CD14-positive monocyte (primary cell): Measurements from ENCODE around the gene RDX. TPM values are rescaled to one million over a fixed set of nuclear protein-coding genes. Genes with fewer than 3 reads are reported as not detected.

Source experiments
- DNase-seq, 3 donors: peaks; one replicate each; pipeline ENCODE4 v3.0.0-alpha.2; 2011 to 2022
- H2AFZ ChIP-seq: 2 replicates; pipeline ENCODE4 v1.6.0; 2012; ENCODE audit warnings: mild to moderate bottlenecking, low read depth, low read length, inconsistent platforms; ENCODE audit not compliant: insufficient read depth, poor library complexity, severe bottlenecking
- H3K27ac ChIP-seq, 2 donors: 1 replicate in 1 of 2; 2 replicates in 1 of 2; pipeline ENCODE4 v1.5.1; 2012 to 2013; ENCODE audit warnings: low read length in 2 of 2, control low read depth in 1 of 2, inconsistent platforms in 1 of 2, low read depth in 1 of 2, mild to moderate bottlenecking in 1 of 2
- H3K27me3 ChIP-seq, 2 donors: one replicate each; pipeline versions ENCODE4 v1.6.0 to v1.6.1; 2011 to 2013; ENCODE audit warnings: low read length in 2 of 2; ENCODE audit not compliant: control insufficient read depth in 2 of 2, insufficient read depth in 2 of 2
- H3K36me3 ChIP-seq, 2 donors: replicated peaks in 1 of 2; 1 replicate in 1 of 2; 2 replicates in 1 of 2; pipeline versions ENCODE4 v1.5.1 to v1.6.1; 2012 to 2013; ENCODE audit warnings: low read length in 2 of 2, control low read depth in 1 of 2, inconsistent platforms in 1 of 2, mild to moderate bottlenecking in 1 of 2; ENCODE audit not compliant: insufficient read depth in 2 of 2, control insufficient read depth in 1 of 2
- H3K4me1 ChIP-seq, 2 donors: 1 replicate in 1 of 2; 2 replicates in 1 of 2; pipeline versions ENCODE4 v1.5.1 to v1.6.1; 2012 to 2013; ENCODE audit warnings: low read length in 2 of 2, control low read depth in 1 of 2, inconsistent platforms in 1 of 2, mild to moderate bottlenecking in 1 of 2, moderate library complexity in 1 of 2; ENCODE audit not compliant: insufficient read depth in 2 of 2, control insufficient read depth in 1 of 2
- H3K4me2 ChIP-seq: replicated peaks from 2 replicates; pipeline ENCODE3; 2012; ENCODE audit warnings: low read length, moderate library complexity, mild to moderate bottlenecking; ENCODE audit not compliant: poor library complexity, severe bottlenecking; ENCODE audit errors: extremely low read depth
- H3K4me3 ChIP-seq, 3 experiments: fragments of 200-600 bp in 1 of 3; sonication (generic) in 1 of 3; replicated peaks in 1 of 3; 1 replicate in 2 of 3; 2 replicates in 1 of 3; pipeline ENCODE4 v1.5.1; 2011 to 2013; ENCODE audit warnings: low read length in 3 of 3, mild to moderate bottlenecking in 3 of 3, control low read depth in 2 of 3, low read depth in 2 of 3, inconsistent platforms in 1 of 3, moderate library complexity in 1 of 3
- H3K79me2 ChIP-seq: 2 replicates; pipeline ENCODE4 v1.6.0; 2012; ENCODE audit warnings: mild to moderate bottlenecking, control low read depth, inconsistent platforms, low read length, moderate library complexity; ENCODE audit not compliant: insufficient read depth
- H3K9ac ChIP-seq: 2 replicates; pipeline ENCODE4 v1.6.0; 2017; ENCODE audit warnings: low read length, mild to moderate bottlenecking; ENCODE audit not compliant: insufficient read depth, poor library complexity, severe bottlenecking
- H3K9me3 ChIP-seq, 2 donors: replicated peaks in 1 of 2; 1 replicate in 1 of 2; 2 replicates in 1 of 2; pipeline versions ENCODE4 v1.5.1 to v1.6.1; 2012 to 2013; ENCODE audit warnings: low read length in 2 of 2, control low read depth in 1 of 2; ENCODE audit not compliant: control insufficient read depth in 1 of 2, insufficient read depth in 1 of 2
- H4K20me1 ChIP-seq: 2 replicates; pipeline ENCODE4 v1.6.0; 2012; ENCODE audit warnings: mild to moderate bottlenecking, low read length, control low read depth, moderate library complexity; ENCODE audit not compliant: insufficient read depth
- H3K27ac Mint-ChIP-seq, 7 donors: one replicate each; pipeline ENCODE4 v1.8.0; 2020; ENCODE audit warnings: mild to moderate bottlenecking in 7 of 7, mixed read lengths in 7 of 7, moderate library complexity in 6 of 7, inconsistent platforms in 2 of 7
- H3K27me3 Mint-ChIP-seq, 3 donors: one replicate each; pipeline ENCODE4 v1.8.0; 2021 to 2022; ENCODE audit warnings: low read depth in 3 of 3, mild to moderate bottlenecking in 3 of 3, mixed read lengths in 3 of 3, moderate library complexity in 3 of 3, inconsistent platforms in 1 of 3
- H3K36me3 Mint-ChIP-seq, 2 donors: one replicate each; pipeline ENCODE4 v1.8.0; 2020; ENCODE audit warnings: mixed read lengths in 2 of 2, inconsistent platforms in 1 of 2, mild to moderate bottlenecking in 1 of 2
- H3K4me1 Mint-ChIP-seq: one replicate; pipeline ENCODE4 v1.8.0; 2020; ENCODE audit warnings: mild to moderate bottlenecking, mixed read lengths
- H3K4me3 Mint-ChIP-seq, 2 donors: one replicate each; pipeline ENCODE4 v1.8.0; 2020; ENCODE audit warnings: mild to moderate bottlenecking in 2 of 2, mixed read lengths in 2 of 2, moderate library complexity in 1 of 2
- H3K9me3 Mint-ChIP-seq, 7 donors: one replicate each; pipeline ENCODE4 v1.8.0; 2020 to 2022; ENCODE audit warnings: mixed read lengths in 7 of 7, mild to moderate bottlenecking in 6 of 7, moderate library complexity in 6 of 7, inconsistent platforms in 2 of 7
- CTCF ChIP-seq: fragments of 200-600 bp; IDR thresholded peaks from one replicate; pipeline ENCODE4 v1.8.0; 2022; ENCODE audit warnings: antibody characterized with exemption, mild to moderate bottlenecking
- WGBS: methylation state at CpG from one replicate; pipeline ENCODE4 v1.1.5; 2013; ENCODE audit warnings: missing lambda C conversion rate; ENCODE audit not compliant: insufficient coverage; 5-methylcytosine and 5-hydroxymethylcytosine counted together
- intact Hi-C, 2 donors: fragments of 100-400 bp; cut with micrococcal nuclease; formaldehyde crosslinking; loops; one replicate each; pipeline versions ENCODE4 v1.15.0 to v1.15.1; 2023
- polyA plus RNA-seq, 3 donors: library from polyadenylated mRNA; depleted of rRNA in 1 of 3; unstranded in 2 of 3; stranded (reverse) in 1 of 3; fragments of 300-500 nt in 2 of 3; fragments of >200 nt in 1 of 3; fragmentation: Illumina TruSeq in 2 of 3; gene quantifications; 1 replicate in 2 of 3; 2 replicates in 1 of 3; pipeline ENCODE4 v1.2.3, GENCODE V29; 2012 to 2021

The RDX gene
- polyA plus RNA-seq, 3 donors, result 11.9 to 22.0 (median 20.9) TPM

DNA sequence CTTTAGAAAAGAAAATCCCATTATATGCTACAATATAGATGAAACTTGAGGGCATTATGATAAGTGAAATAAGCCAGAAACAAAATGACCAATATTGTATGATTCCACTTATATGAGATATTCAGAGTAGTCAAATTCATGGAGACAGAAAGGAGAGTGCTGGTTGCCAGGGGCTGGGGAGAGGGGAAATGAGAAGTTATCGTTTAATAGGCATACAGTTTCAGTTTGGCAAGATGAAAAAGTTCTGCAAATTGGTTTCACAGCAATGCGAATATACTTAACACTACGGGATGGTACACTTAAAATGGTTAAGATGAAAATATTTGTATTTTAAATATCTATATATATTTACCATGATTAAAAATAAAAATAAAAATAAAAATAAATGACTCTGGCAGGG is 31.1 kb upstream of the RDX start:
- Mint-ChIP-seq H3K36me3 (no peaks in the 10 kb centered on the region), H3K27ac (no peak overlapping the region), H3K4me1 (peaks cover 3% of the 10 kb centered on the region), H3K27me3 (peaks cover 0 to 4% (median 0%) of the 10 kb centered on the region in 3 donors), H3K9me3 (peaks cover 0 to 8% (median 1%) of the 10 kb centered on the region in 7 donors), H3K4me3 (no peak overlapping the region)
- Histone ChIP-seq H3K27ac (no peak overlapping the region), H4K20me1 (no peaks in the 10 kb centered on the region), H3K27me3 (no peaks in the 10 kb centered on the region), H3K9ac (no peak overlapping the region), H3K79me2 (no peaks in the 10 kb centered on the region), H2AFZ (no peak overlapping the region), H3K36me3 (no peaks in the 10 kb centered on the region), H3K4me1 (no peaks in the 10 kb centered on the region), H3K4me3 (no peak overlapping the region), H3K4me2 (no peak overlapping the region), H3K9me3 (no peaks in the 10 kb centered on the region)
- no peak for DNase-seq
- intact Hi-C loops, result no loop called here
- TF ChIP-seq CTCF, result no peak
- no CpG with 5 or more reads among the region's 3 CpGs for WGBS

DNA sequence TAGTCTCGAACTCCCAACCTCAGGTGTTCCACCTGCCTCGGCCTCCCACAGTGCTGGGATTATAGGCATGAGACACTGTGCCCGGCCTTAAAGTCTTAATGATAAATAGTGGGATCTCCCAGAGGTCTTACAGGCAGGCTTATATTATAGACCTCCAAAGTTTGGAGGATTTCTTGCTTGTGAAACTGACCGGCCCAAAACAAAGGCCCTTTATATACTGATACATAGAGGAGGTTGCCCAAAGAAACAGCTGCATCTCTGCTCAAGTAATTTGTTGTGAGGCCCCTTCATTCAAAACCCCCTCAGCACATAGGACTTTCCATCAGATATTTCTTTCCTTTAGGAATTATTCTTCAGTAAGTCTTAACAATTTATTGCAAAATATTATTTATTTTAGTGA is 27.4 kb upstream of the RDX start:
- Mint-ChIP-seq H3K27me3 (peaks cover 0 to 6% (median 0%) of the 10 kb centered on the region in 3 donors), H3K36me3 (no peaks in the 10 kb centered on the region), H3K9me3 (peaks cover 0 to 2% (median 1%) of the 10 kb centered on the region in 7 donors), H3K4me1 (peaks cover 3% of the 10 kb centered on the region), H3K4me3 (no peak overlapping the region), H3K27ac (no peak overlapping the region)
- Histone ChIP-seq H2AFZ (no peak overlapping the region), H3K27ac (no peak overlapping the region), H4K20me1 (no peaks in the 10 kb centered on the region), H3K4me3 (no peak overlapping the region), H3K36me3 (no peaks in the 10 kb centered on the region), H3K79me2 (no peaks in the 10 kb centered on the region), H3K4me1 (no peaks in the 10 kb centered on the region), H3K9me3 (no peaks in the 10 kb centered on the region), H3K27me3 (no peaks in the 10 kb centered on the region), H3K4me2 (no peak overlapping the region), H3K9ac (no peak overlapping the region)
- intact Hi-C loops, result no loop called here
- 100% methylated on average over 1 of the region's 4 CpGs for WGBS
- no peak for DNase-seq
- no peak for TF ChIP-seq CTCF
